Inflammatory macrophage treated with lipopolysaccharide for 1 hour (primary cell): Measurements from ENCODE around the gene SEPTIN6.
A peak's percentile ranks its signal among the peaks of the same experiment; 100 is the strongest.
"Not testable (repeated sequence)": the region's sequence is repeated elsewhere in the genome, so short reads cannot be mapped to it uniquely, and the experiment has no call there.

Experiments used
- DNase-seq, 2 donors: peaks; one replicate each; pipeline ENCODE4 v3.0.0-alpha.2; 2020 to 2022

The SEPTIN6 gene

DNA sequence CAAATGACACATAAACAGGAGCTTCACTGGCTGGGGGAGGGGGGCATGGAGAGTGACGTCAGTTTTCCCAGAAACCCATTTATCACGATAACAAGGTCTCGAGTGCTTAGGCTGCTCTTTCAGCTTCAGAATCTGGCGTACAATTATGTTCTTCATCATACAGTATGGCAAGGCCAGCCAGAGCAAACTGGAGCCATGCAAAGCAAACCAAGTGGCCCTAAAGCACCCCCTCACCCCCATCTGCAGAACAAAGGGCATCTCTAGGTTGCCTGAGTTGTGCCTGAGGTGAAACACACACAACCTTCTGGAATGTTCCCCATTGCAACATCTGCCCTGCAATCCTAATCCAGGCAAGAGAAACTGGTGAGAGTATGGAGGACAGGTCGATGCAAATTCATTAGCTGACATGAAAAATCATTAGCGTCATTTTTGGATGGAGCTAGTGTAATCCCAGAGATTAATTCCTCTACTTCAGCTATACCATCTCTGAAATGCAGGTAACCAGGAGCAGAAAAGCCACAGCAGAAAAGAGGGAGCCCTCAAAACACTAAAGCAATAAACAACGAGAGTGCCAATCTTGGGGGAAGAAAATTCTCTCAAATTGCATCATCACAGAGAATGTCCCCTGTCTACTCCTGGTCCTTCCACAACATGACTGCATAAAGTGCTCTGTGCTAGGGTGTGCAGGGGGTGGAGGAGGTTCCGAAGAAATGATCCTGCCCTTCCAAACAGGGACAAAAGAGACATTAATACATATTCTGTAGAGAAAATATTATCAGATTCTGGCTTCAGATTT, 1.8 kb downstream of the SEPTIN6 start:
- DNase-seq, result peak; percentile 30 to 36

GRCh38 chrX:119688911-119689321, 4.1 kb downstream of the SEPTIN6 start:
- DNase-seq, result no peak

- no peak for DNase-seq
Measured at GRCh38 chrX:119687661-119688413, 5.1 kb downstream of the SEPTIN6 start.

DNA sequence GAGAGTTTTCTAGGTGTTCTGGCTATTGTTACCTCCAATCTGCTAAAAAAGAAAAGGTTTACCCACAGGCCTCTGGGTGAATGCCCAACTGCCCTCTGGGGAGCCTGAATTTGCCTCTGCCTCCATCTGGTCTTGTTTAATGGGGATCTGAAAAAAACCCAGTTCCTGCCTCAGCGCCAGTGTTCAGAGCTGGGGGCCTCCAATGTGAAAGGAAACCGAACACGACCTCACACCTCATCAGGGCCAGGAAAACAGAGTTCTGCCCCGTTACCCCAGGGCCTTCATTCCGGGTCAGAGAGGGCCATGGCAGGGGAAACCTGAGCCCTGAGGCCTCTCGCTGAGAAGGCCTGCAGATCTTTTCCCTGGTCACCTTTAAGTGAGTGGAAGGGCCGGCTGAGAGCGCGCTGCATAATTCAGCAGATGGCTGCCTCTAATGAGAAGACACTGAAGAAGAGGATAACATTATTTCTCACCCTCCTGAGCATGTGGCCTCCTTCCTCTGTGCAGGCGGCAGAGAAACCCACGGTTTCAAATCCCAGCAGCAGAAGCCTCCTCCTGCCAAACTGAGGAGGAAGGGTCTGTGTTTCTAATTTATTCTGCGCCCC, 6.8 kb downstream of the SEPTIN6 start:
- DNase-seq, result no peak

- peak; percentile 76 to 83 for DNase-seq
Measured at GRCh38 chrX:119685225-119686066, 7.5 kb downstream of the SEPTIN6 start.

- DNase-seq, result no peak
Measured at GRCh38 chrX:119684916-119685224, 8.1 kb downstream of the SEPTIN6 start.

DNA sequence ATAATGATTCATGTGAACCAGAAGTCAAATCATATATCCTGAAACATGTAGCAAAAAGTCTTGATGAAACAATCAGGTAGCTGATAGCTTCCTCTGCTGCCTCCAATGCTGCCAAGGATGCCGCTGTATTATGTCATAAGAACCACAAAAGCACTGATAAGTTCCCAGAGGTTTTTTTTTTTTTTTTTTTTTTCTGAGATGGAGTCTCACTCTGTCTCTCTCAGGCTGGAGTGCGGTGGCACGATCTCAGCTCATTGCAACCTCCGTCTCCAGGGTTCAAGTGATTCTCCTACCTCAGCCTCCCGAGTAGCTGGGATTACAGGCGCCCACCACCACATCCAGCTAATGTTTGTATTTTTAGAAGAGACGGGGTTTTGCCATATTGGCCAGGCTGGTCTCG, 8.7 kb downstream of the SEPTIN6 start:
- DNase-seq, result not testable (repeated sequence)

DNA sequence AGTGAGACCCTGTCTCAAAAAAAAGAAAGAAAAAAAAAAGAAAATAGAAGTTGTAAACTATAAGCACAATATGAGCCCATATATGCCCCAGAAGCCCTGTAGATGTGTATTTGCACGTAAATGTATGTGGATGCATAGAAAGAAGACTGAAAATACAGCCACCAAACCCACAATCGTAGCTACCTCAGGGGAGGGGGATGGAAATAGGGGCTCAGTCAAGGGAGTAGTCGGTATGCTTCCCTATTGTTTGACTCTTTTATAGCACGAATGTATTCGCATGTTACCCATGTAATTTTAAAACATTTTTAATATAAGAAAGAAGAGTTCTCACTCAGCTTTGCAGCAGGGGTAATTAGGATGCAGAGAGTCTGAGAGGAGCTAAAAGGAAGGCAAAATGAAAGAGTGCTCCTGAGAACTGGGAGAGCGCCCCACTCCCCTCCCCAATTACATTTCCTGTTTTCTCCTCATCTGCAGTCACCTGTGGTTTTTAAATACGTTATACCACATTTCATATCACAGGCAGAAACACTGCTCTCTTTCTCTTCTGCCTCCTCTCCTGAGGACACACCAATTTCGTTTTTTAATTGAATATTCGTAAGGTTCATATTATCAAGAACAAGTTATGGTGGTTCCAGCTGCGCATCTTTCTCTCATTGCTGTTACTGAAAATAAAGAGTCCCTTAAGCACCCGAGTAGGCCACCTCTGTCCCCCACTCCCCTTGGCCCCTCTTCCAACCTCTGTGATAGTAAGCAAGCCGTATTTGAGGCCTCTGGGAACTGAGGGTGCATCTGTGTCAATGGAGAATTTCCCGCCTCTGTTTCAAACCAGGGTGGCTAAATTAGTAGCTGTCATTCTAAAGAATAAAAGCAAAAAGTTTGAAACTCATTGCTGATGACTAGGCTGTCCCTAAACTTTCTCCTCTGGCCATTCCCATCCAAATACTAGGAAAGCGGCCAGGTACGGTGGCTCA, 10.7 kb downstream of the SEPTIN6 start:
- no peak for DNase-seq

DNA sequence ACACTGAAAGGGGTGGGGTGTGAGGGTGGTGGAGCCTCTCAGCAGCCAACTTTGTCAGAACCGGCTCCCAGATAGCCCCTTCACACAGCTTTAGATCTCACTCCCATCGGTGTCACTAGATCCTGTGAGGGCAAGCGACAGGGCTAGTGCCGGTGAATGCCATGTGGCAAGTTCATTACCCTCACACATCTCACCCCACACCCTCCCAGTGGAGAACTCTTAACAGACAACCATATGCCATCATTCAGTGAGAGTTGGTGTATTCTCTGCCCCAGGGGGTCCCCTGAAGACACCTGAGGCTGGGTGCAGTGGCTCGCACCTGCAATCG, 15.3 kb downstream of the SEPTIN6 start:
- no peak for DNase-seq

GRCh38 chrX:119676949-119677653, 15.9 kb downstream of the SEPTIN6 start:
- no peak for DNase-seq

- no peak for DNase-seq
Measured at GRCh38 chrX:119673336-119673735, 19.6 kb downstream of the SEPTIN6 start.

GRCh38 chrX:119672426-119672825, 20.5 kb downstream of the SEPTIN6 start:
- no peak for DNase-seq

DNA sequence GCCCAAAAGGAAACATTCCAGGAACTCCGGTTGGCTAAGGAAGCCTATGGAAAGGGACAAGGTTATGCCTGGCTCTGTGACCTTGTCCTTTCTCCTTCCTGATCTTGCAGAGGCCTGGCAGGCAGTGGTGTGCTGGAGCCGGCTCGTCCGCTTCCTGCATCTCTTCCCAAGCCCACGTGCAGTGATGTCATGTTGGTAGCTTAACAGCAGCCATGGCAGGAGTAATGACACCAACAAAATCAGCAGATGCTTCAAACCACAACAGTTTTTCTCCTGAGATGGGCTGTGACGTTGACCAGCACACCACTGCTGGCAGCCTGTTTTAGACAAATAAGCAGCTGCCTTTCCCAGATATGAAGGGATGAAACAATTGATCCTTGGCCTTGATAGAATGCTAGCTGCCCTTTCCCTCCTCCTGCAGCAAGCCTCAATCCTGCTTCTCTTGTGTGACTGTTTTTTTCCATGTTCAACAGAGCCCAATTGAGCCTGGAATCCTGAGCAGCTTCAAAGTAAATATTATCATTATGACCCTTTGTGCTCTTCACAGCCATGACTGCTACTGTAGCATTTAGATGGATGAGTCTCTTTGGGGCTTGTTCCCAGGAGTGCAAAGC, 23.4 kb downstream of the SEPTIN6 start:
- DNase-seq, result no peak

DNA sequence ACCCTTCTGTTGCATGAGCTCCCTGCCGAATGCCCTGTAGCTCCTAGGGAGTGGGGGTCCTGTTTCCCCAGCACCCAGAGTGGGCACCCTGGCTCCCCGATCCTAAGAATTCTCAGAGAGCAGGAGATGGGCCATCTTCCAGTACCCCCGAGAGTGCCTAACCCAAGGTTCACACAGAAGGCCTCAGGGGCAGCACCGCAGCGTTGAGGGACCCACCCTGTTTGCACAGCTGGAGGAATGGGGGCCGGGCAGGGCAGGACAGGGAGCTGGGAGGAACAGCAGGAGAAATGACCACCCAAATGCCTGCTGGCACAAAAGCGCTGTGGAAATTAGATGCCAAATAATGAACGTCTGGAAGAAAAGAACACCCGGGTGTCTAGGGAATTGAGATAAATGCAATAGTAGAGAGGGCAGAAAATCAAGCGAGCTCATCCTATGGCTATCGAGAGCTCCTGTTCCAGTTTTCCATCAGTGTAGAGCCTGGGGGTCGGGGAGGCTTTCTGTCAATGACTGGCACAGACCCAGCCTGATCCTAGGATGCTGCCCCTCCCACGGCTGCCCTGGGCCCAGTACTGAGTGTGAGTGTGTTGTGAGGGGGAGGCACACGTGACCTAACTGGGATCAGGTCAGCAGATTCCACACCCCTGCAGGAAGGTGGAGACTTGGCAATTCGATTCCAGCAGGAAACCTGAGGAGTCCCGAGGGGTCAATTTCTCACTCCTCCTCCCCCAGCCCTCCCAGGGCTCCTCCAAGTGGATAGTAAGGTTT, 25.7 kb downstream of the SEPTIN6 start:
- DNase-seq, result no peak

DNA sequence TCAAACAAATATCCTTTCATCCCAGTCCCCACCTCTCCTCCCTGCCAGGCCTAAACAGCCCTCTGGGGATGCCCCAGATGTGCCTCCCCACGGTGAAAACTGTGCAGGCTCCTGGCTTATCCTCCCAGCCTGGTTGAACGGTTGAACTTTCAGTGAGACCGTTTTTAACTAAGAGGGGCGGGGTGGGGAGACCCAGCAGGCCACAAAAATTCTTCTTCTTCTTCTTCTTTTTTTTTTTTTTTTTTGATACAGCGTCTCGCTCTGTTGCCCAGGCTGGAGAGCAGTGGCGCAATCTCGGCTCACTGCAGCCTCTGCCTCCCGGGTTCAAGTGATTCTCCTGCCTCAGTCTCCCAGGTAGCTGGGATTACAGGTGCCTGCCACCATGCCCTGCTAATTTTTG, 28.1 kb downstream of the SEPTIN6 start:
- not testable (repeated sequence) for DNase-seq

DNA sequence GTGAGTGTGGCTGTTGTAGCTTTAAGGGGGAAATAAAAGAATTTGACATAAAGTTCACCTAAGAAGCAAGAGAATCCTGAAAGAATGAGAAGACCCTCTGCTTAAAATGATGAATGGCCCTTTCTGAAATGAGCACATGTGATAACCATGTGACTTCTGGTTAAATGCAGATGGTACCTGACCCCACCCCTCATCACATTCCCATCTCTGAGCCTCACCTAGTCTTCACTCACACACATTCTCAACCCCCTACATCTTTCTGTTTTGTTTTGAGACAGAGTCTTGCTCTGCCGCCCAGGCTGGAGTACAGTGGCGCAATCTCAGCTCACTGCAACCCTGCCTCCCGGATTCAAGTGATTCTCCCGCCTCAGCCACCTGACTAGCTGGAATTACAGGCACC, 31.5 kb downstream of the SEPTIN6 start:
- no peak for DNase-seq

DNA sequence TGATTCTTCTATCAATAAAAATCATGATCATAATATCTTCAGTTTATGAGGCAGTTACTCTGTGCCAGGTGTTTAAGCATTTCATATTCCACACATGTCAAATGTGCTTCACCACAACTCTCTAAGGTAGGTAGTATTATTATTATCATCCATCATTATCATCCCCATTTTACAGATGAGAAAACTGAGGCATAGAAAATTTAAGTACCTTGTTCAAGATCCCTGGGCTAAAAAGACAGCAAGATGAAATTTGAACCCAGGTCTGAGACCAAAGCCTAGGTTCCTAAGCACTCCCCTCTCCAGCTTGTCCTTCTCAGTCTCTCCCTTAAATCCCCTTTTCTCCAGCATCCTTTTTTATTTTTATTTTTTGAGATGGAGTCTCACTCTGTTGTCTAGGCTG, 33.4 kb downstream of the SEPTIN6 start:
- DNase-seq, result no peak

- DNase-seq, result peak; percentile 40 to 78
Measured at GRCh38 chrX:119655125-119655524, 37.8 kb downstream of the SEPTIN6 start.

DNA sequence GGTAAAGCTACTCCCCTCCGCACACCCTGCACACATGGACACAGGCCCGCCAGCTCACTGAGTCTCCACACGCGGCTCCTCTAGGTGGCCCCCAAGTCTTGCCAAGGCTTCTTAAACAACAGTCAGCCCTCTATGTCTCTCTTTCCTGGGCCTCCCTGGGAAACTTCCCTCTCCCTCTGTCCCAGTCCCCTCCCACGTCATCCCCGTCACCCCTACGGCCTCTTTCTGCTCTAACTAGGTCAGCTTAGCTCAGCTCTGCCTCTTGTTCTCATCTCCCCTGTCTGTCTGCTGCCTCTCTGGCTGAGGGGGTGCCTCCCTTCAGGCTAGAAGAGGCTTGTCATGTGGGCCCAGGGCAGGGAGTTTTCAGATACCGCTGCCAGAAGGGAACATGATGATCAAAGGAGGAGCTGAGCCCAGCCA, 38.8 kb downstream of the SEPTIN6 start:
- peak; percentile 6 to 79 for DNase-seq

- DNase-seq, result no peak
Measured at GRCh38 chrX:119648421-119648775, 44.6 kb downstream of the SEPTIN6 start.
